GM21529 (cell line): ENCODE data around the gene RASAL2.

Source experiments
- ATAC-seq: cut with Tn5 transposase; IDR thresholded peaks from one replicate; pipeline ENCODE4 v1.9.1; 2021; ENCODE audit not compliant: unreplicated experiment

The RASAL2 gene

GRCh38 chr1:178528953-178529335, 435.0 kb downstream of the RASAL2 start:
- ATAC-seq: no peak

- no peak for ATAC-seq
Measured at GRCh38 chr1:178529364-178530036, 435.6 kb downstream of the RASAL2 start.

- ATAC-seq: no peak
Measured at GRCh38 chr1:178530037-178530402, 436.1 kb downstream of the RASAL2 start.

DNA sequence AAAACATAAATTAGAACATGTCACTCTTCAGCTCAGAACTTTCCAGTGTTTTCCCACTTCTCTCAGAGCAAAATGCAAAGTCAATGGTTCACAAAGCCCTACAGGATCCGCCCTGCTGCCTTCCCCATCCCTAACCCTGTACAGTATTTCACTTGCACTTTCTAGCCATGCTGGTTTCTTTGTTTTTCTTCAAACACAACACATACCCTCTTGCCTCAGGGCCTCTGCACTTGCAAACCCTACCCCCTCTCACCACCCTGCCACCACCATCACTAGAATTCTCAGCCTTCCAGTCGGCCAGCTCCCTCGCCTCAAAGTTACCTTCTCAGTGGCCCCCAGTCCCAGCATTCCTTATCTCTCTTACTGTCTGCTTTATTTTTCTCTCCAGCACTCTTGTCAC, 436.6 kb downstream of the RASAL2 start:
- no peak for ATAC-seq

- peak; percentile 21 for ATAC-seq
Measured at GRCh38 chr1:178531887-178532286, 438.0 kb downstream of the RASAL2 start.

DNA sequence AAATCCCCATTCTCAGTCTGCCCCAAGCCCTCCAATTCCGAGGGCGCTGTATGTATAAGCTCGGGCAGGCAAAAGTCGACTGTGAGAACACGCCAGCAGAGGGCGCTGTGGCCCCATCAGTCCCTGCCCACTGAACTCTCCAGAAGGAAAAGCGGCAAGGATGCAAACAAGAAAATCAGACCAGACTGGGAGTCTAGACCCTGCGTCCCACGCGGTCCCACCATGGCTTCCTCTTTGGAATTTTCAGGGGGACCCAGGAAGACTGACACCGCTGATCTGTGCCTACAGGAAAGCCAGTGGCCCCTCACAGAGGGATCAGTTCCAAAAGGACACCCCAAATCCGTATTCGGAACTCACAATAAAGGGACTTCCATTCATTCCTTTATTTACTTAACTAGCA, 438.5 kb downstream of the RASAL2 start:
- peak; percentile 85 for ATAC-seq

- no peak for ATAC-seq
Measured at GRCh38 chr1:178533121-178533946, 439.4 kb downstream of the RASAL2 start.
